ENCODE results near the gene NME4. TPM values are rescaled to one million over a fixed set of nuclear protein-coding genes. Genes with fewer than 3 reads are reported as not detected.

NME4 gene
- total and polyA plus RNA-seq, 12 donors: 48.1 to 97.2 (median 75.4) TPM

GRCh38 chr16:392450-393030, 4.5 kb upstream of the NME4 start:
- Histone ChIP-seq H3K36me3 (no peaks in the 10 kb centered on the region), H3K27ac (no peak overlapping the region), H3K27me3 (no peaks in the 10 kb centered on the region), H3K4me1 (peaks cover 0 to 26% (median 18%) of the 10 kb centered on the region in 9 donors), H3K9me3 (peaks cover 0 to 5% (median 0%) of the 10 kb centered on the region in 11 donors), H3K4me3 (no peak overlapping the region)
- intact Hi-C loops (cut with DNase I): loop anchor here in 1 of 10 donors (10.0 kb wide), 1 partner anchor 92 kb away; no protein-coding TSS in a partner anchor
- 89 to 94% methylated on average over 7 of the region's 7 CpGs for WGBS, 2 donors
- TF ChIP-seq, protein P1, sequence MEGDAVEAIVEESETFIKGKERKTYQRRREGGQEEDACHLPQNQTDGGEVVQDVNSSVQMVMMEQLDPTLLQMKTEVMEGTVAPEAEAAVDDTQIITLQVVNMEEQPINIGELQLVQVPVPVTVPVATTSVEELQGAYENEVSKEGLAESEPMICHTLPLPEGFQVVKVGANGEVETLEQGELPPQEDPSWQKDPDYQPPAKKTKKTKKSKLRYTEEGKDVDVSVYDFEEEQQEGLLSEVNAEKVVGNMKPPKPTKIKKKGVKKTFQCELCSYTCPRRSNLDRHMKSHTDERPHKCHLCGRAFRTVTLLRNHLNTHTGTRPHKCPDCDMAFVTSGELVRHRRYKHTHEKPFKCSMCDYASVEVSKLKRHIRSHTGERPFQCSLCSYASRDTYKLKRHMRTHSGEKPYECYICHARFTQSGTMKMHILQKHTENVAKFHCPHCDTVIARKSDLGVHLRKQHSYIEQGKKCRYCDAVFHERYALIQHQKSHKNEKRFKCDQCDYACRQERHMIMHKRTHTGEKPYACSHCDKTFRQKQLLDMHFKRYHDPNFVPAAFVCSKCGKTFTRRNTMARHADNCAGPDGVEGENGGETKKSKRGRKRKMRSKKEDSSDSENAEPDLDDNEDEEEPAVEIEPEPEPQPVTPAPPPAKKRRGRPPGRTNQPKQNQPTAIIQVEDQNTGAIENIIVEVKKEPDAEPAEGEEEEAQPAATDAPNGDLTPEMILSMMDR (IDR thresholded peaks at IDR 0.05): peak in 1 of 9 donors; percentile 33
- ATAC-seq (no peak), DNase-seq (no peak)

DNA sequence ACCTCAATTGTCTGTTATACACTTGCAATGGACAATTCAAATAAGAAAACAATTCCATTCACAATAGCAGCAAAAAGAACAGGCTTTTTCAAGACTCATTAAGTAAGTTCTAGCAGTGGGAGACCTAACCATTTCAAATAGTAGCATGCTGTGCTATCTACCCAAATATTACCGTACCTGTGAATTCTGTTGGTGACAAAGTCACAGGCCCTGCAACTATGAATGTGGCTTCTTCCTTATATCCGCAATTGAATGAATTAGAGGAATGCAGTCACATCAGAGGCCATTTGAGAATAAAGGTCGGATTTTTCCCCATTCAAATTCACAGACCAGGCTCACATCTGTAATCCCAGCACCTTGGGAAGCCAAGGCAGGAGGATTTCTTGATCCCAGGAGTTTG, 800 bp upstream of the NME4 start:
- Histone ChIP-seq H3K27ac (peak overlapping the region in 8 of 10 donors; percentile 51 to 91 (median 78)), H3K36me3 (peaks cover 0 to 14% (median 0%) of the 10 kb centered on the region in 9 donors), H3K4me3 (peak overlapping the region in 8 of 10 donors; percentile 54 to 72 (median 64)), H3K27me3 (no peaks in the 10 kb centered on the region), H3K9me3 (peaks cover 0 to 5% (median 0%) of the 10 kb centered on the region in 11 donors), H3K4me1 (peaks cover 2 to 34% (median 22%) of the 10 kb centered on the region in 9 donors)
- TF ChIP-seq, protein P1 (IDR thresholded peaks at IDR 0.05): no peak
- ATAC-seq: no peak
- intact Hi-C loops (cut with DNase I): loop anchor here in 2 of 10 donors (1.0 to 10.0 kb wide), 2 partner anchors 34 to 89 kb away; no protein-coding TSS in a partner anchor
- 34 to 35% methylated on average over 3 of the region's 3 CpGs for WGBS, 2 donors
- no peak for DNase-seq

- Histone ChIP-seq H3K9me3 (peaks cover 0 to 5% (median 0%) of the 10 kb centered on the region in 11 donors), H3K27ac (peak overlapping the region; percentile 51 to 91 (median 82)), H3K4me3 (peak overlapping the region in 9 of 10 donors; percentile 54 to 72 (median 65)), H3K27me3 (no peaks in the 10 kb centered on the region), H3K4me1 (peaks cover 2 to 36% (median 22%) of the 10 kb centered on the region in 9 donors), H3K36me3 (peaks cover 0 to 14% (median 0%) of the 10 kb centered on the region in 9 donors)
- intact Hi-C loops (cut with DNase I): loop anchor here in 2 of 10 donors (1.0 to 10.0 kb wide), 2 partner anchors 34 to 88 kb away; no protein-coding TSS in a partner anchor
- WGBS, 2 donors: 4% methylated on average over 22 of the region's 22 CpGs
- ATAC-seq (peak in 4 of 8 donors; percentile 19 to 37 (median 32)), DNase-seq (no peak)
- TF ChIP-seq, protein P1 (IDR thresholded peaks at IDR 0.05): no peak
Observed at GRCh38 chr16:396605-397004, 394 bp upstream of the NME4 start.

GRCh38 chr16:397736-398332, 835 bp downstream of the NME4 start:
- Histone ChIP-seq H3K36me3 (peaks cover 0 to 14% (median 0%) of the 10 kb centered on the region in 9 donors), H3K27me3 (no peaks in the 10 kb centered on the region), H3K4me1 (peaks cover 2 to 43% (median 29%) of the 10 kb centered on the region in 9 donors), H3K4me3 (peak overlapping the region in 9 of 10 donors; percentile 2 to 72 (median 65)), H3K27ac (peak overlapping the region in 9 of 10 donors; percentile 65 to 91 (median 85)), H3K9me3 (no peaks in the 10 kb centered on the region)
- DNase-seq: peak; percentile 73 to 74
- 21 to 22% methylated on average over 21 to 25 of the region's 29 CpGs for WGBS, 2 donors
- intact Hi-C loops (cut with DNase I): loop anchor here in 1 of 10 donors (10.0 kb wide), 1 partner anchor 87 kb away; no protein-coding TSS in a partner anchor
- TF ChIP-seq, protein P1 (IDR thresholded peaks at IDR 0.05): peak in 6 of 9 donors; percentile 15 to 58 (median 48)
- peak; percentile 9 to 63 (median 50) for ATAC-seq
